IPS-NIHi7 (cell line): ENCODE measurements around the gene MOG.
"Not testable (repeated sequence)": the region's sequence is repeated elsewhere in the genome, so short reads cannot be mapped to it uniquely, and the experiment has no call there.

ENCODE experiments used
- DNase-seq: peaks from one replicate; pipeline ENCODE4 v3.0.0; 2012; ENCODE audit warnings: mixed read lengths; ENCODE audit errors: extremely low spot score

The MOG gene

GRCh38 chr6:29637247-29637646, 19.6 kb upstream of the MOG start:
- no peak for DNase-seq

- DNase-seq, result no peak
Measured at GRCh38 chr6:29641430-29642148, 15.3 kb upstream of the MOG start.

DNA sequence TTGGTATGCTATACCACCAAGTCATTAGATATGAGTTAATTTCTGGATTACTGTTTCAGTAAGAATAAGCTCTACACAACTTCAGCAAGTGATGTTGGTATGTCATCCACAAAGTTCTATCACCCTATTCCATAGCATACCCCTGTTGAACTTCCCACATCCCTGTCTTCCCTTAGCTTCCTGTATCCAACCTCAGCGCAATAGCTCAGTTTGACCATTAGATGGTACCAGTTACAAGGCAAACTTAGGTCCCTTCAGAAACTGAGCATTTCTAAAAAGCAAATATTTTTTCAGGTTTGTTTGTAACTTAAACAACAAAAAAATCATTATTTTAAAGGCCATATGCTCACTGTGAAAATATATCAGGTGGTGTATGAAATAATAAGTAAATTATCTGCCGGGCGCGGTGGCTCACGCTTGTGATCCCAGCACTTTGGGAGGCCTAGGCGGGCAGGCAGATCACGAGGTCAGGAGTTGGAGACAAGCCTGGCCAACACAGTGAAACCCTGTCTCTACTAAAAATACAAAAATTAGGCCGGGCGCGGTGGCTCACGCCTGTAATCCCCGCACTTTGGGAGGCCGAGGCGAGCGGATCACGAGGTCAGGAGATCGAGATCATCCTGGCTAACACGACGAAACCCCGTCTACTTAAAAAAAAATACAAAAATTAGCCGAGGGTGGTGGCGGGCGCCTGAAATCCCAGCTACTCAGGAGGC, 8.8 kb upstream of the MOG start:
- DNase-seq, result no peak

DNA sequence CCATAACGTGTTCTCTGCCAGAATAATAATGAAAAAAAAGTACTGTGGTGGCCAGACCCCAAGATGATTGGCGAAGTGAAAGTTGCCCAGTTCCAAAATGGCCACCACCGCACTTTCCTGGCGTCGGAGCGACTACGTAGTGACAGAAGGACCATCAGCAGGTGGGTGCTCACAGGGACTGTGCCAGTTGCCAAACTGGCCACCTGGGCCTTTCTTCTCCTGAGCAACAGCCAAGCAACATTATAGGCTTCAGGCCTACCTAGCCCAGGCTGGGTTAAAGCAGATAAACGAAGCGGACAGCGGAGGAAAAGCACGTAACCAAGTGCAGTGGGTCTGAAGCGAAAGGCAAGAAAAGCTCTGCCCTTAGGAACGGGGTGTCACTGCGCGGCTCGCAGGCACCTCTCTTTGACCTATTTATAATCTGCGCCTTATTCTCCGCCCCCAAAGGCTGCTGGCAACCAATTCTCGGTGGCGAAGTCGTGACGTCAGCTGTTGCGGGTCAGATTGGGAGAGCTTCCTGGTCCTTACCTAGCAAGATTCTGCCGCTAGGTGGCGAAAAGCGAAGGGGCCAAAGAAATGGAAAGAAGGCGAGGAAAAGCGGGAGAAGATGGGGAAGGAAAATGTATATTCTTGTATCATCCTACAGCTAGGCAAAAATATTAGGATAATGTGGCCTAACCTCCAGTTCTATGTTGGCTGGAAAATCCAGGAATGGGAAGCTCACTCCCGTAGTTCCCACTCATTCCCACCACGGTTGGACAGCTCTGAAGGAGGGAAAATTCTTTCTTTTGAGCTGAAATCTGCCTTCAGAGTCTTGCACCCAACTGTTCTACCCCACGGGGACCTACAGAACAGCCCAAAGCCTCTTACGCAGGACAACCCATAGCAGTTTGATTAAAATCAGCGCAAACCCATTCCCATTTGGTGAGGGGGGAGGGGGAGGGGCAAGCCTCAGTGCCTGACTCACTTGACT, 6.9 kb upstream of the MOG start:
- DNase-seq, result peak; percentile 95

DNA sequence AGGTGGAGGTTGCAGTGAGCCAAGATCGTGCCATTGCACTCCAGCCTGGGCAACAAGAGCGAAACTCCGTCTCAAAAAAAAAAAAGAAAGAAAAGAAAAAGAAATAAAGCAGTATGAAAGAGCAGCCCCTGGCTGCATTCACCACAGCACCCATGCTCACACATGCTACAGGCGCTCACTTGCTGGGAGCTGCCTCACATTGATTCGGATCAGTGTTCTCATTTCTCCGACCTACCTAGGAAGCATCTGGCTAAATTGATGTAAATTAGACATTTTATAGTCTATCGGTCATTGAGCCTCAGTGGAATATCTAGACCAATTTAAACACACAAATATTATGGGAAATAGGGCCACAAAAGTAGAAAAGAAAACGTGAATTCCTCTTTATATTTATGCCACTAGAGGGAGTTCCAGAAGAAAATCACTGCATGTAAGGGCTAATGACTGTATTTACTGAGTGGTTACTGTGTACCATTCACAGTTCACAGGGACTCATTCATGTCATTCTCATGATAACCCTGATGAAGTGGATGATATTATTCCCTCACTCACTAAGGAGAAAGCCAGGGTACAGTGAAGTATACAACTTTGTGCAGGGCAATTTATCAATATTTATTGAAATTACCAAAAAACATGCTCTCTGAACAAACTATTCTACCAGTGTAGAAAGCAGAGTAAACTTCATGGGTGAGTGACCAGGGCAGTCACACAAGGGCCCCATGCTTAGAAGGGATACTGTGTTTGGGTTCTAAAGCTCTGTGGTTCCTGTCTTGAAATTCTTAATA, 5.3 kb upstream of the MOG start:
- no peak for DNase-seq

- DNase-seq, result no peak
Measured at GRCh38 chr6:29652198-29652584, 4.7 kb upstream of the MOG start.

DNA sequence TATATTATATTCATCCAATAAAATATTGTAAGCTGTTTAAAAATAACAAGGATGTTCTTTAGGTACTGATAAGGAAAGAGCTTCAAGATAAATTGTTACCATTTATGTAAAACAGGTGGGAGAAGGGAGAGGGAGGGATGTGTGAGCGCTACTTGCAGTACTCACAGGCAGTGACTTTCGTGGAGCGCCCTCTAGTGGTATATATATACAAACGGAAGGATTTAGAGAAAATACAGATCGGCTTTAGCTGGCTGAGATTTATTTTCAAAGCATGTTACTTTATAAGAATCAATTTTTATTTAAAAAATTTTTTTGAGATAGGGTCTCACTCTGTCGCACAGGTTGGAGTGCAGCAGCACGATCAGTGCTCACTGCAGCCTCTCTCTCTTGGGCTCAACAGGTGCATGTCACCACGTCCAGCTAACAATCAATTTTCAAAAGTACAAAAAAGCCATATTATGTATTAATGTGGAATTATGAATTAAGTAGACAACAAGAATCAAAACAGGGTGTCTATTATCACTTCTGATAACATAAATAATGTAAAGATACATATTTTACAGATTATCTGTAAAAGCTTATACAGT, 3.3 kb upstream of the MOG start:
- DNase-seq, result peak; percentile 61

GRCh38 chr6:29655658-29656057, 1.2 kb upstream of the MOG start:
- DNase-seq, result no peak

DNA sequence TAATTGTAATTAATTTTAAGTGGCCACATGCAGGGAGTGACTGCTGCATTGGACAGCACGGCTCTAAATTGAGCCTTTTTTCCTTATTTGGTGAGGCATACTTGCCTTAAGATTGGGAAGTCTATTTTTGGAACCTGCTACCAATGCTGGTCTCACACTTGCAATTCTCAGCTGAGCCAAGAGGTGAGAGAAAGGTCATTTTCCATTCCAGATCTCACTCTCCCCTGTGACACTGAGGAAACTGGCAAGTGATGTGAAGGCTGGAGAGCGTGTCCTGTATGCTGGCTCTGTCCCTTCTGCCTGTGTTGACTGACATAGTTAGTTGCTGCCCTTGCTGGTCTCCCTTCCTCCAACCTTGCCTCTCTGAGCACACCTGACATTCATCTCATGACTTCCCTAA, 735 bp upstream of the MOG start:
- no peak for DNase-seq

DNA sequence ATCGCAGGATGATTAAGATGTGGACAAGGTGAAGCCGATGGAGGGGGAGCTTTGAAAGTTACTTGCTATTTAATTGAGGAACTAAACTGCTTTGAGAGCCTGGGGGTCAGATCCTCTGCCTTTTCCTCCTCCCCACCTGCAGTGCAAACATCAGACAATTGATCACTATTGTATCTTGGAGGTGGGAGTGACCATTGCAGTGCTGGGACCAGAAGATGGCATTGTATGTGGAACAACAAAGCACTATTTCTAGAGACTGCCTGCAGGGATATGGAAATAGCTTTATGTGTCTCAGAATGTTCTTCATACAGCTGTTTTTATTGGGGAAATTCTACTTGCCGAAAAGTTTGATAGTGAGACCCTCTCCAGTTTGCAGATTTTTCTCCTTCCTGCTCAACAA, 4.2 kb downstream of the MOG start:
- DNase-seq, result no peak

- peak; percentile 57 for DNase-seq
Measured at GRCh38 chr6:29661502-29662141, 4.7 kb downstream of the MOG start.

DNA sequence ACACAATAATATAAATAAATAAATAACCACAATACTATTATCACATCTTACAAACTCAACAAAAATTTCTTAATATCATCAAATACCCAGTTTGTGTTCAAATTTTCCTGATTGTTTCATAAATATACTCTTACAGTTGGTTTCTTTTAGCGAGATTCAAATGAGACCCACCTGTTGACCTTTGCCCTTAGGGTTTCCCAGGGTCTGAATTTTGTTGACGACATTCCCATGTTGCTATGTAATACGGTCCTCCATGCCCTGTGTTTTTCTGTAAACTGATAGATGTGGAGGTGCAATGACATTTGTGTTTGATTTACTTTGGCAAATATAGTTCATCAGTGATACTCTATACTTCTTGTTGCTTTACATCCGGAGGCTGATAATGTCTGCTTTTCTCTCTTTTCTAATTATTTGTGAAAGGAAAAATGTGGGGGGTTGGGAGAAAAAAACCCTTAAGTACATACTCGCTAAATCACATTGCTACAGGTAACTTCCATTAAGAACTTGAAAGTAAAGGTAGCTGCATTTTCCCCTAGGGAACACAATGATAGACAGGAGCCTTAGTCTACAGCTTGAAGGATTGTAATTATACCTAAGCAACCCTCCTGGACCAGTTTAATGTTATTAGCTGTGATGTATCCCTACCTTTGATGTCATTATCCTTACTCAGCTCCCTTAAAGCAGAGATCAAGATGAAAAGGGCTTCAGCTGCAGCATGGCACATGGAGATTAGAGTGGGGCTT, 6.6 kb downstream of the MOG start:
- no peak for DNase-seq

- DNase-seq, result no peak
Measured at GRCh38 chr6:29665942-29666825, 9.3 kb downstream of the MOG start.

- DNase-seq, result no peak
Measured at GRCh38 chr6:29666826-29667130, 9.9 kb downstream of the MOG start.

- peak; percentile 55 for DNase-seq
Measured at GRCh38 chr6:29667158-29667557, 10.3 kb downstream of the MOG start.

DNA sequence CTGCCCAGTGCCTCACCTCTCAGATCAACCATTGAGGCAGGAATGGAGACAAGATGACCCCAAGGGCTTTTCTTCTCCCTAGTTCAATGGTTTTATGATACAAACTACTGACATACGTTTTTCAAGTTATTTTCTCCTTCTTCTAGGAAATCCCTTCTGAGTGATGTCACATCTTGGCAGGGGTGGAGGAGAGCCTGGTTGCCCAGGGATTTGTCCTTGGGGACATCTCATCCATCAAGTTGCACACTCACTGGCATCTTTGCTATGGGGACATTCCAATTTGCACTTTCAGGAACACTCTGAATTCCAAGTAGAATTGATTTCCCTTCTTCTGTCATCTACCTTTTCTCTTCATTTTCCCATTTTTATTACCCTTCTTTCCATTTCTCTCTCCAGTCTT, 14.1 kb downstream of the MOG start:
- DNase-seq, result no peak

DNA sequence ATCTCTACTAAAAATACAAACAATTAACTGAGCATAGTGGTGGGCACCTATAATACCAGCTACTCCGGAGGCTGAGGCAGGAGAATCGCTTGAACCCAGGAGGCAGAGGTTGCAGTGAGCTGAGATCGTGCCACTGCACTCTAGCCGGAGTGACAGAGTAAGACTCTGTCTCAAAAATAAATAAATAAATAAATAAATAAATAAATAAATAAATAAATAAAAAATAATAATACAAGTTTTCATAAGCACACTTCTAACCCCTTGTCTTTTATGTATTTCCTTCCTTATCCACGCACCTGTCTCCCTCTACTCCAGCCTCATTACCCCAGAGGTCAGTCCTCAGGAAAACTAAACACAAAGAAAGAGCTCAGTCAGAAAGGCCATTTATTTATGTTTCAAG, 15.2 kb downstream of the MOG start:
- DNase-seq, result not testable (repeated sequence)

DNA sequence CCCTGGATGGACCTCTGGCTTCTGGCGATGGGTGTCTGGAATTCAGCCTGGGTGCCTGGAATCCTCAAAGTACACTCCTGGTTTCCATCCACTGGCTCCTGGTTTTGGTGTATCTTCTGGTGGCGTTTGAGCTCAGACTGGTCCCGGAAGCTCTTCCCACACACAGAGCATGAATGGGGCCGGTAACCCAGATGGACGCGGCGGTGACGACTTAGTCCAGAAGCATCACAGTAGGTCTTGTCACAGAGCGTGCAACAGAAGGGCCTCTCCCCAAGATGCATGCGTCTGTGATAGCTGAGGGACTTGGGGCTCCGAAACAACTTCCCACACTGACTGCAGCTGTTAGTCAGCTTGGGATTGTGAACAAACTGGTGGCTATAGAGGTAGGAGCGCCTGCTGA, 16.3 kb downstream of the MOG start:
- DNase-seq, result no peak

DNA sequence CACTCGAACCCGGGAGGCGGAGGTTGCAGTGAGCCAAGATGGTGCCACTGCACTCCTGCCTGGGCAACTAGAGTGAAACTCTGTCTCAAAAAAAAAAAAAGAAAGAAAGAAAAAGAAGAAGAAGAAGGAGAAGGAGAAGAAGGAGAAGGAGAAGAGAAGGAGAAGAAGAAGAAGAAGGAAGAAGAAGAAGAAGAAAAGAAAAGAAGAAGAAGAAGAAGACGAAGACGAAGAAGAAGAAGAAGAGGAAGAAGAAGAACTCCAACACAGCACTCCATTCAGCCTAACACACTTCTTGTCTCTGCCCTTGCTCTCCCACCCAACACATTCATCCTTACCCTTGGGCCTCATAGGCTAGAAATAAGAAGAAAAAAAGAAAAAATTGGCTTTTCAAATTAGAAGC, 17.1 kb downstream of the MOG start:
- DNase-seq, result no peak
